ENCODE results near the gene CDH15.
"Not testable (repeated sequence)": the region's sequence is repeated elsewhere in the genome, so short reads cannot be mapped to it uniquely, and the experiment has no call there.

Gene CDH15

GRCh38 chr16:89224665-89225064 lies 53.1 kb downstream of the CDH15 start:
- in situ Hi-C loops (cut with HindIII; ENCODE audit: low sequenced_read_pairs) = no loop called here

GRCh38 chr16:89230255-89230654 lies 58.7 kb downstream of the CDH15 start:
- in situ Hi-C loops (cut with HindIII; ENCODE audit: low sequenced_read_pairs) = no loop called here

GRCh38 chr16:89232107-89232506 lies 60.6 kb downstream of the CDH15 start:
- in situ Hi-C loops (cut with HindIII; ENCODE audit: low sequenced_read_pairs) = no loop called here

GRCh38 chr16:89233678-89234490 lies 62.3 kb downstream of the CDH15 start:
- in situ Hi-C loops (cut with HindIII; ENCODE audit: low sequenced_read_pairs) = no loop called here

GRCh38 chr16:89237733-89238132 lies 66.2 kb downstream of the CDH15 start:
- in situ Hi-C loops (cut with HindIII; ENCODE audit: low sequenced_read_pairs) = no loop called here

GRCh38 chr16:89241187-89242007 lies 69.8 kb downstream of the CDH15 start:
- in situ Hi-C loops (cut with HindIII; ENCODE audit: low sequenced_read_pairs) = no loop called here

GRCh38 chr16:89242795-89243200 lies 71.2 kb downstream of the CDH15 start:
- in situ Hi-C loops (cut with HindIII; ENCODE audit: low sequenced_read_pairs) = no loop called here

- in situ Hi-C loops (cut with HindIII; ENCODE audit: low sequenced_read_pairs) = no loop called here
Measured at GRCh38 chr16:89243664-89244063, 72.1 kb downstream of the CDH15 start.

GRCh38 chr16:89244264-89244663 lies 72.7 kb downstream of the CDH15 start:
- in situ Hi-C loops (cut with HindIII; ENCODE audit: low sequenced_read_pairs) = not testable (repeated sequence)

GRCh38 chr16:89244754-89245153 lies 73.2 kb downstream of the CDH15 start:
- in situ Hi-C loops (cut with HindIII; ENCODE audit: low sequenced_read_pairs) = no loop called here
